Femur (tissue), 1 donor: ENCODE results near the gene MTPN.

Source experiments
- DNase-seq: peaks from one replicate; pipeline ENCODE4 v3.0.0-alpha.2; 2017

MTPN gene

DNA sequence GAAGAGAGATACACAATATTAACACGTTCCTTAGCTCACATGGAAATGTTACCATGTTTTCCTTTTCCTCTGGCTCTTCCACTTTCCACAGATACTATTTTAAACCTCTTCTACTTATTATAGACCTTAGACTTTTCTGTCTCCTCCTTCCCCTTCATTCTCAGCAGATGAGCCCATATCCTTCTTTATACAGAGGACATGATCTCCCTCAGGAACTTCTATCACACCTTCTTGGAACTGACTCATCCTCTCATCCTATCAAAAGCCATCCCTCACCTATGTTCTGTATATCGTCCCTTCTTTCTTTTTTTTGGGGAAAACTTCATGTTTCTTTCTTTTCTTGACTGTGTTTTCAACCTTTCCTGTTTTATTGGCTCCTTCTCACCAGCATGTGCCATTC, 20.8 kb downstream of the MTPN start:
- DNase-seq: no peak

DNA sequence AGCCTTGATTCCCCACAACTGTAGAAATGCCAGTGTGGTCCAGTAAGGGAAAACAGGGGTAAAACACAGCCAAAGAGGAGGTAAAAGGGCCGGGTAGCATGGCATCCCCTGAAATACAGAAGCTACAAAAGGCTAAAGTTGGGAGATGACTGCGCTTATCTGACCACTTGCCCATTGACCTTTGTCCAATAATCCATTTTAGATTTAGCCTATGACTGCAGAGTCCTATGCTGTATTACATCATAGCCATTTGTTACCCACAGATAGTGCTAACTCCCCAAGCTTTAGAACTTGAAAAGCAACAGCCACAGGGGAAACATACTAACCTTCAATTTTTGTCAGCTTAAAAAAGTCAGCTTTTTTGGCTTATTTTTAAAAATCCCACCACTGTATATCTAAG, 26.2 kb downstream of the MTPN start:
- no peak for DNase-seq

DNA sequence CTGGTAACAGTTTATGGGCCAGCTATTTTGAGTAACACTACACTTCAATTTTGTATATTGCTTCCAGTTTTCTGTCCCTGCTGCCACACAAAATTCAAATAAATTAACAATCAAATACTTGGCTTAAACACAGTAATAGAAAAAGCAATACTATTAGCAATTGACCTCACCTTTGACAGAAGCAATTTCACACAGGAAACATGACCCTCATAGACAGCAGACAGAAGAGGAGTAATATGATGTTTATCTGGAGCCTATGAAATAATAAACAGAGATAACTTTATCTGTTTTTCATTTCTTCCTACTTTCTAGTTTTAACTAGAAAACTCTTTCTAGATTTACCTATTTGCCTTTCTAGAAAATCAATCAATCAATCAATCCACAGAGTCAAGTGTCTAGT, 26.7 kb downstream of the MTPN start:
- no peak for DNase-seq

DNA sequence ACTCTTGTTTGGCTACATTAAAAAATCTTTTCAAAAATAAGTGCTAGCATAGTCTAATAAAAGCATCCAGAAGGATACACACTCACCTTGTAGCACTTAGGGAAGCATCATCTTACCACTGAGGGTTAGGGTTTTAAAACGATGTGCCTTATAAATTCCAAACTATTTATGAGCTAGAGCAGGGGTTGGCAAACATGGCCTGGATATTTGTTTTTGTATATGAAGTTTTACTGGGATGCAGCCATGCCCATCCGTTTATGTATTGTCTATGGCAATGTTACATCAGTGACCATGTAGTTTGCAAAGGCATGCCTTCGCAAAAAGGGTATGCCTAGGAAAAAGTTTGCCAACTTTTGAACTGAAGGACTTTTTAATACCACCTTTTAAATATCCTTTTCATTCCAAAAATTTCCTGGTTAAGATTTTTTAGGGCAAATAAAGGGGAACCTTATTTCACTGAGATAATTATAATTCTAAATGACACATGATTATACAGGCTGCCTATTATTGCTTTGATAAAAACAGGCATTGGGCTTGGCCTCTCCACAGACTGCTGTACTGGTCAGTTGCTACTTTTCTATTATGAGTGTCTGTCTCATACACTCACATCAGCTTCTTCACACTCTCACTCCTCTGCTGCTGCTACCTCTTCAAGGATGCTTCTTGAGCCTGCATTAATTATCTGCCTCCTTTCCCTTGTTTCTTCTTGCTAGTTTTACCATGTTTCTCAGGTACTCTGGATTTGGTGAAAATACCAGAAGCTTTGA, 30.7 kb downstream of the MTPN start:
- DNase-seq: no peak

DNA sequence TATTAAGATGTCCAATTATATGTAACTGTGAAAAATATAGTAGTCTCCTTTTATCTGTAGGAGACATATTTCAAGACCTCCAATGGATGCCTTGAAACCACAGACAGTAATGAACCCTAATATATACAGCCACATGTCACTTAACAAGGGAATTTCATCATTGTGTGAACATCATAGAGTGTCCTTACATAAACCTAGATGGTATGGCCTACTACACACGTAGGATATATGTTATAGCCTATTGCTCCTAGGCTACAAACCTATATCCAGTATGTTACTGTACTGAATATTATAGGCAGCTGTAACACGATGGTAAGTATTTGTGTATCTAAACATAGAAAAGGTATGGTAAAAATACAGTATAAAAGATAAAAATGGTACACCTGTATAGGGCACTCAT, 32.4 kb downstream of the MTPN start:
- DNase-seq: no peak

DNA sequence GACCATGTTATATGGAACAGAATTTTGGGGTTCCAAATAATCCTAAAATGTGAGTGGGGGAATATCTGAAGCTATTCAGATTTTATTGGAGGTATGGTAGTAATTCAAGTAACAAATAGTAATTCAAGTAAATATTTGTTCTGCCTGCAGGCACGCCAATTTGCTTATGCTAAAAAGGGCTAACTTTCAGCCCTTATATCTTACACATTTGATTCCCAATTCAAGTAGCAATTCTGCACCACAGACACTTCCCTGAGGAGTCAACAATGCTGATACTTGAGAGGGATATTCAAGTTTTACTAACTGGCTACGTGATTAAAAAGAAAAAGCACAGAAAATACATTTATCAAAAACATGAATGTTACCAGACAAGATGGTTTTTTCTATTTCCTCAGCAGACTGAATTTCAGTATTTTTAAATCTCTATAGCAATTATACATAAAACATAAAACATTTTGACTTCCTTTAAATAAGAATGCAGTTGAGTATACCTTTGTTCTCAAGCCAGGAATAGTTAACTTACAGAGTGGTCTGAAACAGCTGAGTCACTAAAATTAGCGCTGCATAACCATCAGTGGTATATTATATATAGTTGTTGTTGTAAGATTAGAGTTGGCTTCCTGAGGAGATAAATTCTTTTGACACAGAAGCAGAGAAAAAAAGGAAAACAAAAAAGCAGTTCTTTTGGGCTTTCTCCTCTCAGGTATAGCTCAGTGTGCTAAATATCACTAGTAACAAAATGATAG, 33.9 kb downstream of the MTPN start:
- no peak for DNase-seq

DNA sequence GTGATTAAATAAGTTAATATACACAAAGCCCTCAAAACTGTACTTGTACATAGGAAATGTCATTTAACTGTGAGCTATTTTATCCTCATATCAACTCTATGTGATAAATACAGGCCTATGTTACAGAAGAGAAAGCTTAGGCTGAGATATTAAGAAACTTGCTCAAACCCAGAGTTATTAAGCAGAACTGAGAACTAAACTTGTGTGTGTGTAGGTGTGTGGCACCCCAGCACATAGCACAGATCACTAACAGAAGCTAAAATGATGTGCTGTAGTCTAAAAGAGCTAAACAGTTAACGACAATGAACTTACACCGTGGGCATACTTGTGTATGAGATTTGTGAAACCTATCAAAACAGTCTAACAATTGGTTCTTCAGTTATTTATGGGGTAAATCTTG, 34.5 kb downstream of the MTPN start:
- no peak for DNase-seq

DNA sequence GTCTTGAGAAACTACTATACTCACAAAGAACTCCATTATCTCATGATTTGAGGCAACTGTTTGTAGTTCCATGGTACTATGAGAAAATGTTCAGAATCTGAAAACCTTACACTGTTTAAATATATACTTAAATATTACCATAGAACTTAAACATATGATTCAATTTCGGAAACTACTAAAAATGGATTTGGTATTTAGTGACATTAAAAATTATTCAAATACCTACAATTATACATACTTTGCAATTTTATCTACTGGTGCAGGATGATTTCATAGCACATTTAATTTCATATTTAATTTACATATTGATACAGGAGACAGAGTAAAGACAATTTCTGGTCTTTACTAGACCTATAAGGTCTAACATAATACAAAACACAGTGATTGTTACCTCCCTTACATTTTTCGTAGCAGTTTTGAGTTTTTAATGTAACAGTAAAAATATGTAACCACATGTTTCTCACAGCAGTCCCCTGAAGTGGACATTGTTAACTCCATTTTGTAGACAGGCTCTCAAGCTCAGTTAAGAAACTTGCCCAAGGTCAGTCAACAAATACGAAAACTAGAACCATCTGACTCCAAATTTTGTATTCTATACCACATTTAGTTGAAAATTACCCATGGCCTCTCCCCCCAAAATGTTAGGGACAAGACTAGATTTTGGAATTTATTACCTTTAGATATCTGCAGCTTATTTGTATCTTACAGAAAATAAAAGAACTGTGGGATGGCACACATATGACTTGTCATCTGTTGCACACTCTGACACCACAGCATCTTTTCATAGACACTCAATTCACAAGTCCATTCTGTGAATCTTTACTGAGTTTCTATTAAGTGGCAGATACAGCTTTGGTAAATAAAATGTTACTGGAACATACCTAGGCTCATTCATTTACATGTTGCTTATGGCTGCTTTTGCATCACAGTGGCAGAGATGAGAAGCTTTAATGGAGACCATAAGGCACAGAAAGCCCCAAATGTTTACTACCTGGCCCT, 36.8 kb downstream of the MTPN start:
- no peak for DNase-seq

DNA sequence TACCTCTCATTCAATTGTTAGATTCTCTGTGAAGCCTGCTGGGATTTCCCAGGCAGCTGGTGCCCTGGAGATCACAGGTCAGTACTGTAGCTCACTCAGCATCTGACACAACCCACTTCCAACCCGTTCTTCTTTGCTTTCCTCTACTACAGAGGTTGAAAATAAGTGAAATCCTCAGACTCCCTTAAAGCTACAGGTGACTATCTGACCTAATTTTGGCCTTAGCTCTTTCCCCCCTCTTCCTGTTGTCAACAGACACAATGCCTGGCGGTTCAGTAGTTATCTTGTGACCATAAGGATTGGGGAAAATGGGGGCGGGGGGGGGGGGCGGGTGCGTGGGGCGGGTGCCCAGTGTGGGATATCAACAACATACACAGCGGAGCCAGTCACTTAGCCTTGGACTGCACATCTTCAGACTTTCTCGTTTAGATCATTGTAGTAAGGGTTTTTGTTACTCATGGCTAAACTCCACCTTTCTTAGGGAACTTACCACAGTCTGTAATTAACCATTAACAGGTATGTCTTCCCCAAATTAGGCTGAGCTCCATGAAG, 37.8 kb downstream of the MTPN start:
- DNase-seq: no peak

DNA sequence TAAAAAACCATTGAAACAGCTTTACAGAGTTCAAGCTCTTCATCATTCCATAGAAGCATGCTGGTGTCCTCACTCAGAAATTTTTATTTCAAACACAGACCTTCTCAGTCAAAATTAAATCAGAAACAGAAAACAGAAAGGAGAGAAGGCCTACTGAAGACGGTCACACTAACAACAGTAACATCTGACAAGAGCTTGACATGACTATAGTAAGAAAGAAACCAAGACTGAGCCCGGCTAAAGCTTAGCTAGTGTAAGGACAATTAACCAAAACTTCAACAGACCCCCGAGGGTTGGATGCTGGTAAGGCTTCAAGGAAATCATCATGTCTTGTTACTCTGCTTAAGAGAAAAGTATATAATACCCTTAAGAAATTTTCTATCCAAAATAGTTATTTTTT, 38.6 kb downstream of the MTPN start:
- DNase-seq: no peak

DNA sequence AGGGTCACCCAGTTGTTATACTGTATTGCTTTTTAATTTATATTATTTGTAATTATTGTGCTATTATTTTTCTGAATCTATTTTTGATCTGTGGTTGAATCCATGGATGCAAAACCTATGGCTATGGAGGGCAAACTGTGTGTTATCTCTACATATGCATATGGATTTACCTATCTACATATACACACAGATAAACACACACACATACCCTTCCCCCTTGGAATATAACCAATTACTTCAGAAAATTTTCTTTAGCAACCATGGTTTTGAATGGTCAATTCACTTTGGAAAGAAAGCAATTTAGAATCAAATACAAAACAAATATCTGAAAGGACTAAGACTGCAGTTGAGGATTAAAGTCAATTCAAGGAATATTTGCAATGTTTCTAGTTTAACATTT, 39.1 kb downstream of the MTPN start:
- DNase-seq: no peak

DNA sequence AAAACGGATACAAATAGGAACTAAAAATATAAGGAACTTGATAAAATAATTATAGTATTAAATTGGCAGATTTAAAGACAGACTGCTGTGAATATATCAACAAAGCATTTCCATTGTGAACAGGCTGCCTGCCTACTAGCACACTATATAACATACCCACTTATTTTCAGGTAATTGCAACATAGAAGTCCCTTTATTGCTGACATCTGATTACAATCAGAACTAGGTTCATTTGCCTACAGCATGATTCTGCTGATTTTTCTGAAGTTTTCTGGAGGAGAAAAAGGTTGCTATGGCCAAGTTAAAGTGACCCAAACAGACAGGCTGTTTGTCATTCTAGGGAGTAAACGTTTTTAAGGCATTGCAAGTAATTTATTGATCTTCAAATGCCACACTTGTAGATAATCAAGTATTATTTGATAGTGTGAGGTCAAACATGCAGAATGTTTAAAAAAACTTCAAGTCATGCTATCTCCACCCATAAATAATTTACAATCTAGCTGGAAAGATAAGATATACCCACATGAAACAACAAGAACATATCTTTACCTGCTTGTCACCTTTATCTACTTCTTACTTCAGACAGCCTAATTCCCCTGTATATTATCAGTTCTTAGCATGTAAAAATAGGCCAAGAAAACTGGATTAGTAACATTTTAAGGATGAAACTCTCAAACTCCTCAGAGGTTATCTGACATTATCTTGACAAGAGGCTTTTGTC, 40.5 kb downstream of the MTPN start:
- no peak for DNase-seq

DNA sequence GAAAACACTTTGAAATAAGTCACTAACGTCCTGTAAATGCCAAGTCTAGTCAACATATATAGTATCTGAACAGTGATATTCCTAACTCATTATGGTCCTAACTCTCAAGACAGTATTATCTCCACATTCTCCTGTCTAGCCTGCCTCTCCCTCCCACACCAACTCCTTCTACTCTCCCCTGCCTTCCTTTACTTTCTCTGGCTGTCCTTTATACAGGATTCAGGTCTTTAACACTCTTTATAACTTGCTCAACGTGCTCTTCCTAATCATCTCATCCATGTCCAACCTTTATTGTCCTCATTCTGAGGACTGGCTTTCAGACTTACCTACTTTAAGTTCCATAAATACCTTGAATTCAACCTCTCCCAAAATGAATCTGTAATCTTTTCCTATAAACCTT, 42.5 kb downstream of the MTPN start:
- no peak for DNase-seq

DNA sequence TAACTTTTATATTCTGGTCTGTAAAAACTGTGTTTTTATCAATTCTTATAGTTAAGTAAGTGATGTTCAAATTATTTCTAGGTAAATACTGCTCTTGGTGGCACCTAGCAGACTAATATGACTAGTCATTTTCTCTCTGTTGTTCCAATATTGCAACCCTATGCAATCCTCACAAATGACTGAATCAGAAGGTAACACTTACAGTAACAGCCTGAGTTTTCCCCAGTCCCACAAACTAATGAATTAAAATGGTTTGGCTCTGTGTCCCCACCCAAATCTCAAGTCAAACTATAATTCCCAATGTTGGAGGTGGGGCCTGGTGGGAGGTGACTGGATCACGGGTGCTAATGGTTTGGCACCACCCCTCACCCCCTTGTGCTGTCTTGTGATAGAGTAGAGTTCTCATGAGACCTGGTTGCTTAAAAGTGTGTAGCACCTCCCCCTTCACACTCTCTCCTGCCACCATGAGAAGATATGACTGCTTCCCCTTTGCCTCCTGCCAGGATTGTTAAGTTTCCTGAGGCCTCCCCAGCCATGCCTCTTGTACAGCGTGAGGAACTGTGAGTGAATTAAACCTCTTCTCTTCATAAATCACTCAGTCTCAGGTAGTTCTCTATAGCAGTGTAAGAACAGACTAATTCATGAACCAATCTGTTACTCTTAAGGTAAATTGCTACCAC, 43.5 kb downstream of the MTPN start:
- no peak for DNase-seq

DNA sequence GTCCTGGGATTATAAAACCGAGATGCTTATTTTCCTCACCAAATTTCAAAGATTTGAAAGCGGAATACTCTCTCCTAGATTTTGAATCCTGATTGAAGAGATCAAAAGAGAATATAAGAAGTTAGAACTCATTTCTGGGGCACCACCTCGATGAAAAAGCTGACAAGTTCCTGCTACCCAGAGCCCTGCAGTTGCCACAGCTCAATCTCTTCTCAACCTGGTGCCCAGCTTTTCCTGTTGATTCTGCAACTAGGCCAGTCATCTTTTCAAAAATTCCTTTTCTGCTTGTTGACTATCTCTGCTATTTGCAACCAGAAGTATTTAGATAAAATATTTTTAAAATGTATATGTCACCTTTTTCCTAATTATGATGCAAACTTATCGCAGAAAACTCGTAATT, 45.0 kb downstream of the MTPN start:
- no peak for DNase-seq

DNA sequence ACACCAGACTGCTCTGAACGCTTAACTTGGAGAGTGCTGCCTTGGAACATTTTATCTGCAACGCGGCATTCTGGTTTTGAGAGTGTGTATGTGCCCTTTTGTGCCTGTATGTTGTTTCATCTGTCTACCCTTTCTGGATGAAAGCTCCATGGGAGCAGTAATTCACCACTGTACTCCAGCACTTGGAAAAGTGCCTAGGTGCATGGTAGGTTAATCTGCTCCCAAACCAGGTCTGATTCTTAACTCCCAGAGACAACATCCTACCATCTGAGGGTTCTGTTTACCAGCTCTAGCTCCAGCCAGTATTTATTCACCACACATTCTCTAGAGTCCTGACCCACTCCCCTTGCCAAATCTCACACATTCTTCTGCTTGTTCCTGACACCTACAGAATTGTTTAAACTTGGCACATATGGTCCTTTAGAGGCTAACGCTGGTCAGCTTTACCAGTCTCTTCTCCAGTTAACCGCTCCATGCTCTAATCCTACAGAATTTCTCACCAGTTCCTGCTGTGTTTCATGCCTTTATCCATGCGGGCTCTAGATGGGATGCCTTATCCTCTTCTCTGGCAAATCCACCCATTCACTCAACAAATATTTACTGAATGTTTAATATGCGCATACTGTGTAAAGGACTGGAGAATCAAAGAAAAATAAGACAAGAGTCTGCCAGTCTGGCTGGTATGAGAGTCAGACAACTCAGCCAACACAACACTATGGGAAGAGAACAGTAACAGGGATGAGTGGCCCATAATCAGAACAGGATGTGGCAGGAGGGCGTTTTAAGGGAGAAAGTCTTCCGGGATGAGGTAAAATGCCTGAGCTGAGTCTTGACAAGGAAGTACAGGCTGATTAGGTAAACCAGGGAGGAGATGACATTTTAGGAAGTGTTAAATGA, 46.3 kb downstream of the MTPN start:
- DNase-seq: no peak

DNA sequence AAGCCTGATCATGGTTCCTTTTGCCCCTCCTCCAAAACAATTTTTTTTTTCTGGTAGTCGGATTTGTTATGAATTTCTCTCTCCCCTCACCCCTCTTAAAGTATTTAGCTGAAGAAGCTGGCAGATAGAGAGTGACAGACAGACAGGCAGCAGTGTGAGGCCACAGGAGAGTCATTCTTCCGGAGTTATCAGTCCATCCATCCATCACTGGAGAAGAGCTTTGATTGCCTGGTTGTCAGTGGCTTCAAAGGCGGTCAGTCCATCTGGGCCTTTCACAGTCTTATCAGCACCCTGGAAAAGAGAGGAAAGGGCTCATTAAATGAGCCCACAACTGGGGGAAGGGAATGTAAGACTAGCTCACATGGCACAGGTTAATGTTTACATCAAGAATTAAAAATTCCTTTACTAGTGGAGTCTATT, 47.4 kb downstream of the MTPN start:
- DNase-seq: no peak

DNA sequence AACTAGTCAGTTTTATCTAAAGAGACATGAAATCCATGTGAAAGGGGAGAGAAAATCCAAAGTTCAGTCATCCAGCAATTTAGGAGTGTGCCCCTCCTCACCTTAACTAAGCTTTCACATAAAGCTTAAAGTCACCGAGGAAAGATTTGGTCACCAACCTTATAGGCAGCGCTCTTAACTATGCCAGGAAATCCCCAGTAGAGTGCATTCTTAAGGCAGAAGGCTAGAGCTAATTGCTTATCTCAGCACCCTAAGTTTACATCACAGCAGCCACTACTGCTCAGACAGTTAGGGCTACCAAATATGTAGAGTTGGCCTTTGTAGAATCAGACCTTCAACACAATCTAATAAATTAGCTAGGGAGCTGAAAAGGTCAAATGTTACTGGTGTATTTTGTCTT, 47.9 kb downstream of the MTPN start:
- DNase-seq: no peak

DNA sequence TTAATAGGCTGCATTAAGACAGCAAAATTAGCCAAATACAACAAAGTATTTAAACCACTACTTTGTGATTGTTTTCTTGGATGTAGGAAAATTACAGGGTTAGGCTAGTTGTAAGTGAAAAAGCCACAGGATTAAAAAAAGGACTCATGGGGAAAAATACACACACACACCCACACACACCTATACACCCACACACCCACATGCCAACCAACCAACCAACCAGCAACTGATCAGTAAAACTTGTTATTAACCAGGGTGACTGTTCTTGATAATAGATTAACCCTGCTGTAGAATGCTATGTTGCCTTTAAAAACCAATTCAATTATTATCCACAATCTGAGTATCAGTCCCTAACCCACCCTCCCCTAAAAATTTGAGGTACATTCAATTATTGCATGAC, 49.0 kb downstream of the MTPN start:
- no peak for DNase-seq

DNA sequence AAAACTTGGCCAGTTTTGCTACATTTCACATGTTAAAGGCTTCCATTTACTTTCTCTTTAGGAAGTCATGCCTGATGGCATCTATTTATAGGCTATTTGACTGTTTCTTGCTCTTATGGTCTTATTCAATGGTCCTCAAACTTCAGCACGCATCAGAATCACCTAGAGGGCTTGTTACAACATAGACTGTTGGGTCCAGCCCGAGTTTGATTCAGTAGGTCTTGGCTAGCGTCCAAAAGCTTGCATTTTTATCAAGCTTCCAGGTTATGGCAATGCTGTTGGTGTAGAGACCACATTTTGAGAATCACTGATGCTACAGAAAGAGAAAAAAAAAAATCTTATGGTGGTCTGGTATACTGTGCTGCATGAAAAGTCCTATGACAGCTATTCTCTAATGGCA, 51.9 kb downstream of the MTPN start:
- no peak for DNase-seq

DNA sequence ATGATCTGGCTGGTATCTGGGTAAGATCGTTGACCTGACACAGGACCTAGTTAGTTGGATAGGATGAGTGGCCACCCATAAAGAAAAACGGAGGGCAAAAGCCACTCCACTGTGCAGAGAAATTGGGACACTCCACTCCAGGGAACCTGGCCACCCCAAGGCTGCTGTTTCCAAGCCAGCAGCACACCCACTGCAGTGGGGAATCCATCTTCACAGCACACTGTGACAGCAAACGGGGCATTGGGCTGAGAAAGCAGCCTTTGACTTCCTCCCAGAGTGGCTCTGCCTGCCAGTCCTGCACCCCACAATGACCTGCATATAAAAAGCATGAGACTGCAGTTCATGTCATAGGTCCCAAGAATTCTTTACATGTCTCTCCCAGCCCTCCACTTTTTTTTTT, 52.9 kb downstream of the MTPN start:
- no peak for DNase-seq
